Measurements from ENCODE around the gene ANKS1B.

DNA sequence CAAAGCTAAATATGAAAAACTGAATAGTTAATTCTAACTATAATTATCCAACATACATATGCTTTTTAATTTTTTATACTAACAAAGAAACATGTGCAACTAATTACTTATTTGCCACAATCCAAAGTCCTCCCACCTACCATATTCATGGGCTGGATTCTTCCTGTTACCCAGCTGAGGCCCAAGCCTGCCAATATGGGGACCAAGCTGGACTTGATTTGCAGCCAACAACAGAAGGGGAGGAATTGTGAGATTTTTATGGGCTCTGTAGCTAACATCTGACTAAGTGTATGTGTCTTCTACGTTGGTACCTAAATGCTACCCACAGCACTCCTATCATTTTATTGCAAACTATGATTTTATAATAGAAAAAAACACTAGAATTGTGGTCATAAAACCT lies 13.1 kb upstream of the ANKS1B start:
- TF ChIP-seq, protein P1, sequence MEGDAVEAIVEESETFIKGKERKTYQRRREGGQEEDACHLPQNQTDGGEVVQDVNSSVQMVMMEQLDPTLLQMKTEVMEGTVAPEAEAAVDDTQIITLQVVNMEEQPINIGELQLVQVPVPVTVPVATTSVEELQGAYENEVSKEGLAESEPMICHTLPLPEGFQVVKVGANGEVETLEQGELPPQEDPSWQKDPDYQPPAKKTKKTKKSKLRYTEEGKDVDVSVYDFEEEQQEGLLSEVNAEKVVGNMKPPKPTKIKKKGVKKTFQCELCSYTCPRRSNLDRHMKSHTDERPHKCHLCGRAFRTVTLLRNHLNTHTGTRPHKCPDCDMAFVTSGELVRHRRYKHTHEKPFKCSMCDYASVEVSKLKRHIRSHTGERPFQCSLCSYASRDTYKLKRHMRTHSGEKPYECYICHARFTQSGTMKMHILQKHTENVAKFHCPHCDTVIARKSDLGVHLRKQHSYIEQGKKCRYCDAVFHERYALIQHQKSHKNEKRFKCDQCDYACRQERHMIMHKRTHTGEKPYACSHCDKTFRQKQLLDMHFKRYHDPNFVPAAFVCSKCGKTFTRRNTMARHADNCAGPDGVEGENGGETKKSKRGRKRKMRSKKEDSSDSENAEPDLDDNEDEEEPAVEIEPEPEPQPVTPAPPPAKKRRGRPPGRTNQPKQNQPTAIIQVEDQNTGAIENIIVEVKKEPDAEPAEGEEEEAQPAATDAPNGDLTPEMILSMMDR (IDR thresholded peaks at IDR 0.05), result no peak
- TF ChIP-seq ESRRA (CRISPR knock-in tag; IDR thresholded peaks at IDR 0.05; ENCODE audit: borderline replicate concordance), result no peak
- TF ChIP-seq, protein P2, sequence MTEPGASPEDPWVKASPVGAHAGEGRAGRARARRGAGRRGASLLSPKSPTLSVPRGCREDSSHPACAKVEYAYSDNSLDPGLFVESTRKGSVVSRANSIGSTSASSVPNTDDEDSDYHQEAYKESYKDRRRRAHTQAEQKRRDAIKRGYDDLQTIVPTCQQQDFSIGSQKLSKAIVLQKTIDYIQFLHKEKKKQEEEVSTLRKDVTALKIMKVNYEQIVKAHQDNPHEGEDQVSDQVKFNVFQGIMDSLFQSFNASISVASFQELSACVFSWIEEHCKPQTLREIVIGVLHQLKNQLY (CRISPR knock-in tag; IDR thresholded peaks at IDR 0.05), result no peak
- TF ChIP-seq ELF4 (CRISPR knock-in tag; IDR thresholded peaks at IDR 0.05; ENCODE audit: low read depth), result no peak
- TF ChIP-seq GABPB1 (CRISPR knock-in tag; IDR thresholded peaks at IDR 0.05), result no peak
- no peak for TF ChIP-seq IRF2 (CRISPR knock-in tag; IDR thresholded peaks at IDR 0.05; ENCODE audit: borderline replicate concordance, low read depth)
- TF ChIP-seq JUN (CRISPR knock-in tag; IDR thresholded peaks at IDR 0.05), result no peak
- TF ChIP-seq NFYB (CRISPR knock-in tag; conservative IDR thresholded peaks at IDR 0.05; ENCODE audit: low read depth), result no peak
- TF ChIP-seq, protein P3, sequence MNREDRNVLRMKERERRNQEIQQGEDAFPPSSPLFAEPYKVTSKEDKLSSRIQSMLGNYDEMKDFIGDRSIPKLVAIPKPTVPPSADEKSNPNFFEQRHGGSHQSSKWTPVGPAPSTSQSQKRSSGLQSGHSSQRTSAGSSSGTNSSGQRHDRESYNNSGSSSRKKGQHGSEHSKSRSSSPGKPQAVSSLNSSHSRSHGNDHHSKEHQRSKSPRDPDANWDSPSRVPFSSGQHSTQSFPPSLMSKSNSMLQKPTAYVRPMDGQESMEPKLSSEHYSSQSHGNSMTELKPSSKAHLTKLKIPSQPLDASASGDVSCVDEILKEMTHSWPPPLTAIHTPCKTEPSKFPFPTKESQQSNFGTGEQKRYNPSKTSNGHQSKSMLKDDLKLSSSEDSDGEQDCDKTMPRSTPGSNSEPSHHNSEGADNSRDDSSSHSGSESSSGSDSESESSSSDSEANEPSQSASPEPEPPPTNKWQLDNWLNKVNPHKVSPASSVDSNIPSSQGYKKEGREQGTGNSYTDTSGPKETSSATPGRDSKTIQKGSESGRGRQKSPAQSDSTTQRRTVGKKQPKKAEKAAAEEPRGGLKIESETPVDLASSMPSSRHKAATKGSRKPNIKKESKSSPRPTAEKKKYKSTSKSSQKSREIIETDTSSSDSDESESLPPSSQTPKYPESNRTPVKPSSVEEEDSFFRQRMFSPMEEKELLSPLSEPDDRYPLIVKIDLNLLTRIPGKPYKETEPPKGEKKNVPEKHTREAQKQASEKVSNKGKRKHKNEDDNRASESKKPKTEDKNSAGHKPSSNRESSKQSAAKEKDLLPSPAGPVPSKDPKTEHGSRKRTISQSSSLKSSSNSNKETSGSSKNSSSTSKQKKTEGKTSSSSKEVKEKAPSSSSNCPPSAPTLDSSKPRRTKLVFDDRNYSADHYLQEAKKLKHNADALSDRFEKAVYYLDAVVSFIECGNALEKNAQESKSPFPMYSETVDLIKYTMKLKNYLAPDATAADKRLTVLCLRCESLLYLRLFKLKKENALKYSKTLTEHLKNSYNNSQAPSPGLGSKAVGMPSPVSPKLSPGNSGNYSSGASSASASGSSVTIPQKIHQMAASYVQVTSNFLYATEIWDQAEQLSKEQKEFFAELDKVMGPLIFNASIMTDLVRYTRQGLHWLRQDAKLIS (CRISPR knock-in tag; IDR thresholded peaks at IDR 0.05; ENCODE audit: borderline replicate concordance), result no peak
- no peak for TF ChIP-seq SP1 (CRISPR knock-in tag; conservative IDR thresholded peaks at IDR 0.05)
- TF ChIP-seq, protein P4, sequence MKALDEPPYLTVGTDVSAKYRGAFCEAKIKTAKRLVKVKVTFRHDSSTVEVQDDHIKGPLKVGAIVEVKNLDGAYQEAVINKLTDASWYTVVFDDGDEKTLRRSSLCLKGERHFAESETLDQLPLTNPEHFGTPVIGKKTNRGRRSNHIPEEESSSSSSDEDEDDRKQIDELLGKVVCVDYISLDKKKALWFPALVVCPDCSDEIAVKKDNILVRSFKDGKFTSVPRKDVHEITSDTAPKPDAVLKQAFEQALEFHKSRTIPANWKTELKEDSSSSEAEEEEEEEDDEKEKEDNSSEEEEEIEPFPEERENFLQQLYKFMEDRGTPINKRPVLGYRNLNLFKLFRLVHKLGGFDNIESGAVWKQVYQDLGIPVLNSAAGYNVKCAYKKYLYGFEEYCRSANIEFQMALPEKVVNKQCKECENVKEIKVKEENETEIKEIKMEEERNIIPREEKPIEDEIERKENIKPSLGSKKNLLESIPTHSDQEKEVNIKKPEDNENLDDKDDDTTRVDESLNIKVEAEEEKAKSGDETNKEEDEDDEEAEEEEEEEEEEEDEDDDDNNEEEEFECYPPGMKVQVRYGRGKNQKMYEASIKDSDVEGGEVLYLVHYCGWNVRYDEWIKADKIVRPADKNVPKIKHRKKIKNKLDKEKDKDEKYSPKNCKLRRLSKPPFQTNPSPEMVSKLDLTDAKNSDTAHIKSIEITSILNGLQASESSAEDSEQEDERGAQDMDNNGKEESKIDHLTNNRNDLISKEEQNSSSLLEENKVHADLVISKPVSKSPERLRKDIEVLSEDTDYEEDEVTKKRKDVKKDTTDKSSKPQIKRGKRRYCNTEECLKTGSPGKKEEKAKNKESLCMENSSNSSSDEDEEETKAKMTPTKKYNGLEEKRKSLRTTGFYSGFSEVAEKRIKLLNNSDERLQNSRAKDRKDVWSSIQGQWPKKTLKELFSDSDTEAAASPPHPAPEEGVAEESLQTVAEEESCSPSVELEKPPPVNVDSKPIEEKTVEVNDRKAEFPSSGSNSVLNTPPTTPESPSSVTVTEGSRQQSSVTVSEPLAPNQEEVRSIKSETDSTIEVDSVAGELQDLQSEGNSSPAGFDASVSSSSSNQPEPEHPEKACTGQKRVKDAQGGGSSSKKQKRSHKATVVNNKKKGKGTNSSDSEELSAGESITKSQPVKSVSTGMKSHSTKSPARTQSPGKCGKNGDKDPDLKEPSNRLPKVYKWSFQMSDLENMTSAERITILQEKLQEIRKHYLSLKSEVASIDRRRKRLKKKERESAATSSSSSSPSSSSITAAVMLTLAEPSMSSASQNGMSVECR (CRISPR knock-in tag; IDR thresholded peaks at IDR 0.05; ENCODE audit: borderline replicate concordance), result no peak
- TF ChIP-seq ZBTB21 (CRISPR knock-in tag; IDR thresholded peaks at IDR 0.05; ENCODE audit: borderline replicate concordance), result no peak
